ACC112 (cell line): ENCODE results near the gene CDC42EP3.

Experiments
- H2AFZ ChIP-seq: fragments of 200-600 bp; sonication (generic); one replicate; pipeline ENCODE4 v1.6.0; 2017; ENCODE audit warnings: antibody characterized with exemption, low read length; ENCODE audit not compliant: unreplicated experiment
- H3K27ac ChIP-seq: fragments of 200-600 bp; sonication (generic); 2 replicates; pipeline ENCODE4 v1.5.1; 2014; ENCODE audit warnings: low read depth, mild to moderate bottlenecking, antibody characterized with exemption, low read length, moderate library complexity
- H3K27me3 ChIP-seq: fragments of 200-600 bp; sonication (generic); 2 replicates; pipeline ENCODE4 v1.6.1; 2014; ENCODE audit warnings: mild to moderate bottlenecking, antibody characterized with exemption, low read length, moderate library complexity, mixed read lengths; ENCODE audit not compliant: insufficient read depth
- H3K36me3 ChIP-seq: fragments of 200-600 bp; sonication (generic); 2 replicates; pipeline ENCODE4 v1.6.1; 2016; ENCODE audit warnings: mild to moderate bottlenecking, antibody characterized with exemption, low read length, moderate library complexity, mixed read lengths; ENCODE audit not compliant: insufficient read depth
- H3K4me1 ChIP-seq: fragments of 200-600 bp; sonication (generic); one replicate; pipeline ENCODE4 v1.6.1; 2016; ENCODE audit warnings: low read length, mixed read lengths; ENCODE audit not compliant: insufficient read depth, unreplicated experiment, control insufficient read depth
- H3K4me3 ChIP-seq: fragments of 200-600 bp; sonication (generic); 2 replicates; pipeline ENCODE4 v1.5.1; 2014; ENCODE audit warnings: mild to moderate bottlenecking, low read depth, low read length
- H3K79me2 ChIP-seq: fragments of 200-600 bp; sonication (generic); one replicate; pipeline ENCODE4 v1.6.0; 2016; ENCODE audit warnings: low read length; ENCODE audit not compliant: control insufficient read depth, unreplicated experiment, insufficient read depth

Gene CDC42EP3

GRCh38 chr2:37671009-37671815 is at the start of gene CDC42EP3:
Gene CDC42EP3, minus strand, starts transcription at chr2:37671642. Its CDS starts 25,055 bp downstream, at chr2:37646587.
- no peaks in the 10 kb centered on the region for H3K27me3 ChIP-seq
- peak within 1 kb of the TSS; percentile 23; the same call in 1 of the 2 replicates for H3K27ac ChIP-seq
- H3K4me1 ChIP-seq: peaks cover 30% of the 10 kb centered on the region
- peak within 1 kb of the TSS; percentile 68 for H2AFZ ChIP-seq
- H3K36me3 ChIP-seq: peaks cover 8% of the 10 kb centered on the region; the same call in 1 of the 2 replicates
- peaks cover 52% of the 10 kb centered on the region for H3K79me2 ChIP-seq
- H3K4me3 ChIP-seq: peak within 1 kb of the TSS; percentile 96

GRCh38 chr2:37721201-37721560 is 49.7 kb upstream of the CDC42EP3 start:
- H3K79me2 ChIP-seq: no peaks in the 10 kb centered on the region
- peak overlapping the region; percentile 11 for H2AFZ ChIP-seq
- no peaks in the 10 kb centered on the region for H3K36me3 ChIP-seq
- H3K4me1 ChIP-seq: peaks cover 13% of the 10 kb centered on the region
- H3K27ac ChIP-seq: no peak overlapping the region
- no peaks in the 10 kb centered on the region for H3K27me3 ChIP-seq
- H3K4me3 ChIP-seq: no peak overlapping the region

- H3K4me1 ChIP-seq: peaks cover 13% of the 10 kb centered on the region
- H3K4me3 ChIP-seq: no peak overlapping the region
- H3K79me2 ChIP-seq: no peaks in the 10 kb centered on the region
- no peak overlapping the region for H3K27ac ChIP-seq
- H3K27me3 ChIP-seq: no peaks in the 10 kb centered on the region
- H2AFZ ChIP-seq: peak overlapping the region; percentile 11
- no peaks in the 10 kb centered on the region for H3K36me3 ChIP-seq
Measured at GRCh38 chr2:37720533-37721200, 49.2 kb upstream of the CDC42EP3 start.

GRCh38 chr2:37718515-37719161 is 47.2 kb upstream of the CDC42EP3 start:
- no peak overlapping the region for H3K27ac ChIP-seq
- H3K36me3 ChIP-seq: no peaks in the 10 kb centered on the region; the same call in 1 of the 2 replicates
- H2AFZ ChIP-seq: no peak overlapping the region

GRCh38 chr2:37713258-37713700 is 41.8 kb upstream of the CDC42EP3 start:
- no peaks in the 10 kb centered on the region; the same call in 1 of the 2 replicates for H3K36me3 ChIP-seq
- peak overlapping the region; percentile 8; the same call in 1 of the 2 replicates for H3K4me3 ChIP-seq
- no peak overlapping the region for H2AFZ ChIP-seq
- no peaks in the 10 kb centered on the region for H3K79me2 ChIP-seq
- H3K4me1 ChIP-seq: peaks cover 30% of the 10 kb centered on the region
- no peaks in the 10 kb centered on the region for H3K27me3 ChIP-seq
- peak overlapping the region; percentile 88 for H3K27ac ChIP-seq

More at GRCh38 chr2:37718515-37719161, 47.2 kb upstream of the CDC42EP3 start:
- Histone ChIP-seq H3K4me3 (no peak overlapping the region), H3K27me3 (no peaks in the 10 kb centered on the region), H3K79me2 (no peaks in the 10 kb centered on the region), H3K4me1 (peaks cover 19% of the 10 kb centered on the region)

GRCh38 chr2:37711831-37712230 is 40.4 kb upstream of the CDC42EP3 start:
- no peaks in the 10 kb centered on the region; the same call in 1 of the 2 replicates for H3K36me3 ChIP-seq
- H3K4me1 ChIP-seq: peaks cover 33% of the 10 kb centered on the region
- H2AFZ ChIP-seq: no peak overlapping the region
- peak overlapping the region; percentile 88 for H3K27ac ChIP-seq
- no peaks in the 10 kb centered on the region for H3K27me3 ChIP-seq
- H3K79me2 ChIP-seq: no peaks in the 10 kb centered on the region
- H3K4me3 ChIP-seq: no peak overlapping the region

- no peaks in the 10 kb centered on the region; the same call in 1 of the 2 replicates for H3K36me3 ChIP-seq
- peak overlapping the region; percentile 88 for H3K27ac ChIP-seq
- H3K27me3 ChIP-seq: no peaks in the 10 kb centered on the region
- peaks cover 38% of the 10 kb centered on the region for H3K4me1 ChIP-seq
- H3K79me2 ChIP-seq: no peaks in the 10 kb centered on the region
- H2AFZ ChIP-seq: no peak overlapping the region
- H3K4me3 ChIP-seq: no peak overlapping the region
Measured at GRCh38 chr2:37711308-37711731, 39.9 kb upstream of the CDC42EP3 start.

- no peak overlapping the region for H3K27ac ChIP-seq
- H3K4me3 ChIP-seq: no peak overlapping the region
- H3K79me2 ChIP-seq: no peaks in the 10 kb centered on the region
- no peak overlapping the region for H2AFZ ChIP-seq
- H3K27me3 ChIP-seq: no peaks in the 10 kb centered on the region
- no peaks in the 10 kb centered on the region for H3K36me3 ChIP-seq
- peaks cover 45% of the 10 kb centered on the region for H3K4me1 ChIP-seq
Measured at GRCh38 chr2:37709111-37709510, 37.7 kb upstream of the CDC42EP3 start.

- Histone ChIP-seq H3K4me3 (no peak overlapping the region), H3K4me1 (peaks cover 38% of the 10 kb centered on the region), H3K36me3 (no peaks in the 10 kb centered on the region), H3K79me2 (no peaks in the 10 kb centered on the region), H3K27ac (no peak overlapping the region), H2AFZ (no peak overlapping the region), H3K27me3 (no peaks in the 10 kb centered on the region)
Measured at GRCh38 chr2:37708146-37708545, 36.7 kb upstream of the CDC42EP3 start.

GRCh38 chr2:37707393-37707792 is 36.0 kb upstream of the CDC42EP3 start:
- H2AFZ ChIP-seq: no peak overlapping the region
- H3K79me2 ChIP-seq: no peaks in the 10 kb centered on the region
- no peak overlapping the region for H3K27ac ChIP-seq
- no peaks in the 10 kb centered on the region for H3K27me3 ChIP-seq
- no peak overlapping the region for H3K4me3 ChIP-seq
- H3K36me3 ChIP-seq: no peaks in the 10 kb centered on the region
- H3K4me1 ChIP-seq: peaks cover 33% of the 10 kb centered on the region
